Mesendoderm (in vitro differentiated cells): ENCODE data around the gene DAAM1.

ENCODE experiments used
- DNase-seq: peaks from one replicate; pipeline ENCODE4 v3.0.0; 2013
- H2AK5ac ChIP-seq: 2 replicates; pipeline ENCODE4 v1.6.1; 2013; ENCODE audit warnings: low read length, inconsistent platforms
- H2BK120ac ChIP-seq: 2 replicates; pipeline ENCODE4 v1.6.1; 2013; ENCODE audit warnings: low read depth, mild to moderate bottlenecking, low read length, moderate library complexity, mixed read lengths
- H2BK15ac ChIP-seq: replicated peaks from 2 replicates; pipeline ENCODE4 v1.6.1; 2013; ENCODE audit warnings: low read depth, mild to moderate bottlenecking, moderate library complexity
- H2BK5ac ChIP-seq: 2 replicates; pipeline ENCODE4 v1.6.1; 2013; ENCODE audit warnings: low read length, inconsistent platforms
- H3K18ac ChIP-seq: 2 replicates; pipeline ENCODE4 v1.6.1; 2013; ENCODE audit warnings: mild to moderate bottlenecking, low read length, mixed read lengths
- H3K23ac ChIP-seq: one replicate; pipeline ENCODE4 v1.6.1; 2013; ENCODE audit warnings: low read length
- H3K27ac ChIP-seq: 2 replicates; pipeline ENCODE4 v1.5.1; 2013; ENCODE audit warnings: low read depth, mild to moderate bottlenecking, inconsistent platforms, low read length, moderate library complexity
- H3K27me3 ChIP-seq: 2 replicates; pipeline ENCODE4 v1.6.1; 2013; ENCODE audit warnings: low read length, control low read depth, mild to moderate bottlenecking, inconsistent platforms; ENCODE audit not compliant: insufficient read depth, poor library complexity
- H3K36me3 ChIP-seq: 2 replicates; pipeline ENCODE4 v1.6.1; 2013; ENCODE audit warnings: low read length, inconsistent platforms; ENCODE audit not compliant: control insufficient read depth, insufficient read depth
- H3K4ac ChIP-seq: one replicate; pipeline ENCODE4 v1.6.1; 2013; ENCODE audit warnings: low read depth, mild to moderate bottlenecking, low read length, moderate library complexity
- H3K4me1 ChIP-seq: 2 replicates; pipeline ENCODE4 v1.6.1; 2013; ENCODE audit warnings: low read depth, low read length, inconsistent platforms; ENCODE audit not compliant: control insufficient read depth
- H3K4me2 ChIP-seq: 2 replicates; pipeline ENCODE4 v1.6.1; 2013; ENCODE audit warnings: low read length
- H3K4me3 ChIP-seq: 2 replicates; pipeline ENCODE4 v1.5.1; 2013; ENCODE audit warnings: mild to moderate bottlenecking, low read length
- H3K56ac ChIP-seq: one replicate; pipeline ENCODE4 v1.6.1; 2013; ENCODE audit warnings: low read length
- H3K79me1 ChIP-seq: 2 replicates; pipeline ENCODE4 v1.6.1; 2013; ENCODE audit warnings: low read length, inconsistent platforms
- H3K79me2 ChIP-seq: 2 replicates; pipeline ENCODE4 v1.6.1; 2013; ENCODE audit warnings: mild to moderate bottlenecking, low read length; ENCODE audit not compliant: control insufficient read depth, insufficient read depth
- H3K9ac ChIP-seq: 2 replicates; pipeline ENCODE4 v1.6.1; 2013; ENCODE audit warnings: low read length, inconsistent platforms
- H4K5ac ChIP-seq: one replicate; pipeline ENCODE4 v1.6.1; 2013; ENCODE audit warnings: low read length
- H4K8ac ChIP-seq: one replicate; pipeline ENCODE4 v1.6.1; 2013; ENCODE audit warnings: low read depth, mild to moderate bottlenecking, control low read depth, low read length, moderate library complexity
- WGBS: extraction: QIAGEN DNeasy Blood & Tissue Kit; methylation state at CpG from one replicate; pipeline ENCODE4 v1.1.7; 2013; ENCODE audit warnings: low lambda C conversion rate, missing lambda C conversion rate; ENCODE audit not compliant: insufficient coverage; ENCODE audit errors: extremely low coverage; 5-methylcytosine and 5-hydroxymethylcytosine counted together

DAAM1 gene

DNA sequence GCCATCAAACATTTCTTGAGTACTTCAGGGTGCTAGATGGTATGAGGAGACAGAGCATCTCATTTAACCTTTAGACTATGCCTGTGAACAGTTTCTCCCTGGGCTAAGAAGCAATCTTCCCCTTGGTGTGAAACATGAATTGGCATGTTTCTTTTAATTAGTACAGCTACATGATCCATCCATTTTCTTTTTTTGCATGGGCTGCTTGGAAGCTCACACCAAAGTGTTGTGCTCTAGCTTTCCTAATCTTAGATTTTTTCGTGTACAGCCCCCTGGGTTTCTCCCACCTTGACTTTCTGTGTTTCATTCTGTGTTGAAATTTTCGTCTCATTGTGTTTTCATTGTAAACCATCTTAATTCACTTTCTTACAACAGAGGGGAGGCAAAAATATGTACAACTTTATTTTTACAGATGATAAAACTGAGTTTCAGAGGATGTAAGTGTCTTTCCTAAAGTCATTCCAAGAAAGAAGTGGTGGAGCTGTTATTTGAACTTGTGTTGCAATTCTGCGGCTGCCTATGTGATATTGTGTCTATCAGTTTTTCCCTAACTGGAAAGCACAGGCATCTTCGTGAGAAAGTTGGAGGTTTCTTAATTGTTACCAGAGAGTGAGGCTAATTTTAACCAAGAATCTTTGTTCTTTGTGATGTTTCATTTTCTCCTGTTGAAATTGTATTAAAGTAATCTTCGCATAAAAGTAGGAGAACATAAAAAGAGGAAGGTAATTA is 64.5 kb downstream of the DAAM1 start:
- no peak overlapping the region for H3K4me2 ChIP-seq
- no peak overlapping the region for H4K5ac ChIP-seq
- no peak overlapping the region for H3K4ac ChIP-seq
- H3K56ac ChIP-seq = no peak overlapping the region
- peak overlapping the region; percentile 28 for H3K18ac ChIP-seq
- H3K79me2 ChIP-seq = no peaks in the 10 kb centered on the region
- WGBS = no CpG with 5 or more reads among the region's 5 CpGs
- H3K79me1 ChIP-seq = peaks cover 6% of the 10 kb centered on the region
- H2BK15ac ChIP-seq = no peak overlapping the region
- no peak overlapping the region for H2BK120ac ChIP-seq
- H3K36me3 ChIP-seq = no peaks in the 10 kb centered on the region
- H2BK5ac ChIP-seq = no peak overlapping the region
- no peak overlapping the region for H4K8ac ChIP-seq
- H3K27me3 ChIP-seq = no peaks in the 10 kb centered on the region
- peaks cover 9% of the 10 kb centered on the region for H3K4me1 ChIP-seq
- H3K27ac ChIP-seq = no peak overlapping the region
- no peak overlapping the region for H3K23ac ChIP-seq
- no peak overlapping the region for H2AK5ac ChIP-seq
- H3K9ac ChIP-seq = no peak overlapping the region
- no peak overlapping the region for H3K4me3 ChIP-seq
- DNase-seq = no peak

GRCh38 chr14:59253527-59253926 is 65.1 kb downstream of the DAAM1 start:
- Histone ChIP-seq H3K79me2 (no peaks in the 10 kb centered on the region), H2AK5ac (no peak overlapping the region), H3K56ac (no peak overlapping the region), H3K4me2 (no peak overlapping the region), H3K79me1 (peaks cover 6% of the 10 kb centered on the region), H2BK5ac (no peak overlapping the region), H3K36me3 (no peaks in the 10 kb centered on the region), H3K18ac (peak overlapping the region; percentile 75), H3K27me3 (no peaks in the 10 kb centered on the region), H3K4me3 (no peak overlapping the region), H3K27ac (no peak overlapping the region), H3K4me1 (peaks cover 9% of the 10 kb centered on the region), H3K9ac (no peak overlapping the region), H3K4ac (no peak overlapping the region), H3K23ac (no peak overlapping the region), H2BK15ac (no peak overlapping the region), H2BK120ac (no peak overlapping the region), H4K5ac (no peak overlapping the region), H4K8ac (no peak overlapping the region)
- no peak for DNase-seq

DNA sequence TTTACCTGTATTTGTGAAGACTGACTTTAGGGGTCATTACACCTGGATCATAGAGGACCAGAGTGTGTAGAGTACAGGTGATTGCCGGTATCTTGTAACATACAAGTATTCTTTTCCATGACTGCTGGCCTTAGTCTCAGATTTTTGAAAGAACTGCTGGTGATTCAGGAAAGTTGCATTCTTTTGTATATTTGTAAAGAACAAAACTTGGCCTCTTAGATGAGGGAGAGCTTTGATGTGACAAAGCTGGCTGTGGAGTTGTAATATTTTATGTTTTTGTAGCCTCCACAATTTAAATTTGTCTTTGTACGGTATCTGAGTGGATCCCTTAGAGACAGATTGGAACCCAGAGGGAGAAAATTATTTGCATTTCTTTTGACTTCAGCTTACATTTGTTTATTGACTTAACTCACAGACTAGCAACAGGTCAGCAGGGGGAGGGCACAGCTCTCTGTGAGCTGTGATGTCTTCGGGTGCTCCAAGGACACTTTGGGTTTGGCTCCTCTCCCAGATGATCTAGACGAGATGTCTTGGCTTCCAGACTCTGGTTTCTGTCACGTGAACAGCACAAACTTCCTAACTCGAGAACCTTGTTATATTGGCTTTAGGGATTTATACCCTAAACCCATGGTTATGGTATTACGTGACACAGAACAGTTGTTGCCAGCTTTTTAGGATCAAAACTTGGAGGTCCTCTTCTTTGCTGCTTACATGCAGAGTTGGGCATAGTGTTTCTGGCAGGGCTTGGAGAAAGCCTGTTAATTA is 65.9 kb downstream of the DAAM1 start:
- H2BK5ac ChIP-seq = no peak overlapping the region
- H3K27ac ChIP-seq = no peak overlapping the region
- no peak overlapping the region for H3K18ac ChIP-seq
- H4K8ac ChIP-seq = no peak overlapping the region
- H3K4ac ChIP-seq = no peak overlapping the region
- H2BK120ac ChIP-seq = peak overlapping the region; percentile 23
- H3K79me1 ChIP-seq = peaks cover 6% of the 10 kb centered on the region
- H2AK5ac ChIP-seq = no peak overlapping the region
- no peak overlapping the region for H3K23ac ChIP-seq
- DNase-seq = peak; percentile 45
- H3K56ac ChIP-seq = no peak overlapping the region
- no peak overlapping the region for H2BK15ac ChIP-seq
- H3K9ac ChIP-seq = no peak overlapping the region
- H3K4me3 ChIP-seq = no peak overlapping the region
- H3K4me1 ChIP-seq = peaks cover 9% of the 10 kb centered on the region
- no peak overlapping the region for H3K4me2 ChIP-seq
- H4K5ac ChIP-seq = no peak overlapping the region
- no peaks in the 10 kb centered on the region for H3K79me2 ChIP-seq
- no CpG with 5 or more reads among the region's 7 CpGs for WGBS
- no peaks in the 10 kb centered on the region for H3K36me3 ChIP-seq
- H3K27me3 ChIP-seq = no peaks in the 10 kb centered on the region

GRCh38 chr14:59254911-59255545 is 66.6 kb downstream of the DAAM1 start:
- Histone ChIP-seq H3K27ac (no peak overlapping the region), H2BK120ac (no peak overlapping the region), H3K23ac (no peak overlapping the region), H2AK5ac (no peak overlapping the region), H3K36me3 (no peaks in the 10 kb centered on the region), H3K9ac (no peak overlapping the region), H4K8ac (no peak overlapping the region), H3K27me3 (no peaks in the 10 kb centered on the region), H3K4me2 (no peak overlapping the region), H3K79me2 (no peaks in the 10 kb centered on the region), H3K18ac (no peak overlapping the region), H2BK5ac (no peak overlapping the region), H3K4ac (no peak overlapping the region), H2BK15ac (no peak overlapping the region), H3K79me1 (peaks cover 6% of the 10 kb centered on the region), H3K4me1 (peaks cover 9% of the 10 kb centered on the region), H3K4me3 (no peak overlapping the region), H4K5ac (no peak overlapping the region), H3K56ac (no peak overlapping the region)
- DNase-seq = no peak
- no CpG with 5 or more reads among the region's 5 CpGs for WGBS

GRCh38 chr14:59256331-59256730 is 67.9 kb downstream of the DAAM1 start:
- H3K27me3 ChIP-seq = no peaks in the 10 kb centered on the region
- H3K4me1 ChIP-seq = peaks cover 9% of the 10 kb centered on the region
- H3K9ac ChIP-seq = no peak overlapping the region
- no peak overlapping the region for H3K56ac ChIP-seq
- no peak overlapping the region for H2BK5ac ChIP-seq
- no peak overlapping the region for H3K27ac ChIP-seq
- no peak overlapping the region for H3K18ac ChIP-seq
- no peaks in the 10 kb centered on the region for H3K36me3 ChIP-seq
- H2AK5ac ChIP-seq = no peak overlapping the region
- H4K5ac ChIP-seq = no peak overlapping the region
- H3K4me2 ChIP-seq = no peak overlapping the region
- H3K79me2 ChIP-seq = no peaks in the 10 kb centered on the region
- peaks cover 6% of the 10 kb centered on the region for H3K79me1 ChIP-seq
- H3K4me3 ChIP-seq = no peak overlapping the region
- H2BK15ac ChIP-seq = no peak overlapping the region
- DNase-seq = no peak
- H2BK120ac ChIP-seq = no peak overlapping the region
- H4K8ac ChIP-seq = no peak overlapping the region
- H3K23ac ChIP-seq = no peak overlapping the region
- WGBS = no CpG with 5 or more reads among the region's 1 CpG
- H3K4ac ChIP-seq = no peak overlapping the region
